Neutrophil (primary cell): ENCODE results near the gene PIEZO2.
"Not testable (repeated sequence)": the region's sequence is repeated elsewhere in the genome, so short reads cannot be mapped to it uniquely, and the experiment has no call there.

Experiments used
- H3K27ac ChIP-seq: fragments of 200-600 bp; sonication (generic); 2 replicates; pipeline ENCODE4 v1.5.1; 2016; ENCODE audit warnings: mild to moderate bottlenecking, moderate library complexity
- H3K27me3 ChIP-seq: fragments of 200-600 bp; sonication (generic); 2 replicates; pipeline ENCODE4 v1.6.0; 2016; ENCODE audit warnings: mild to moderate bottlenecking
- H3K36me3 ChIP-seq: fragments of 200-600 bp; sonication (generic); 2 replicates; pipeline ENCODE4 v1.5.1; 2017
- H3K4me1 ChIP-seq, 2 experiments: fragments of 200-600 bp in 1 of 2; sonication (generic) in 1 of 2; 1 replicate in 1 of 2; 2 replicates in 1 of 2; pipeline versions ENCODE4 v1.5.1 to v1.6.1; 2013 to 2016; ENCODE audit warnings: low read depth in 1 of 2, low read length in 1 of 2, mild to moderate bottlenecking in 1 of 2, moderate library complexity in 1 of 2; ENCODE audit not compliant: control insufficient read depth in 1 of 2, insufficient read depth in 1 of 2
- H3K4me3 ChIP-seq, 2 experiments: fragments of 200-600 bp in 1 of 2; sonication (generic) in 1 of 2; 1 replicate in 1 of 2; 2 replicates in 1 of 2; pipeline ENCODE4 v1.5.1; 2013 to 2016; ENCODE audit warnings: low read depth in 1 of 2, low read length in 1 of 2, mild to moderate bottlenecking in 1 of 2, moderate library complexity in 1 of 2
- H3K9me3 ChIP-seq: fragments of 200-600 bp; sonication (generic); 2 replicates; pipeline ENCODE4 v1.5.1; 2016
- TF ChIP-seq, protein P1 (sequence below): fragments of 200-600 bp; sonication (generic); IDR thresholded peaks from 2 replicates; pipeline ENCODE4 v1.5.1; 2016; ENCODE audit warnings: antibody characterized with exemption

The PIEZO2 gene

DNA sequence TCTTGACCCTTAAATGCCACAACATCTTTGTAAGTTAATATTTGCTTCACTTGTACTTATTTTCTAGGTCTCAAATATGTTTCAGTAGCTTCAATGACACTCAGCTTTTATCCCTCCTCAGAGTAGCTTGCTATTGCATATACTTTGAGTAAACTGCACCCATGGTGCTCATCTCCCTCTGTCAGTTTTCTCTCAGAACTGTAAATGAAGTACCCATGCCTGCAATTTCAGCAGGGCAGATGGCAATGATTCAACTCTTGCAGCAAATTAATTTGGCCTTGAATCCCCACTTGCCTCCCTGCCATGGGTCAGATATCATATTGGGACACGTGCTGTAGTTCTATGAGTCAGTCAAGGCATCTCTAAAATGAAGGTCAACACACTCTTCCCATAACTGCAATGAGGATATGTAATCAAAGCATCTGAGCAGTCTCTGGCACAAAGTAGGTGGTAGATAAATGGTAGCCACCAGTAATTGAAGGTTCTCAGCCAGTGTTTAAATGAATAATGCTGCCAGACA is 225.8 kb downstream of the PIEZO2 start:
- H3K9me3 ChIP-seq, result no peaks in the 10 kb centered on the region
- H3K4me3 ChIP-seq, result no peak overlapping the region
- peaks cover 0 to 4% of the 10 kb centered on the region in 2 experiments for H3K4me1 ChIP-seq
- TF ChIP-seq, protein P1, sequence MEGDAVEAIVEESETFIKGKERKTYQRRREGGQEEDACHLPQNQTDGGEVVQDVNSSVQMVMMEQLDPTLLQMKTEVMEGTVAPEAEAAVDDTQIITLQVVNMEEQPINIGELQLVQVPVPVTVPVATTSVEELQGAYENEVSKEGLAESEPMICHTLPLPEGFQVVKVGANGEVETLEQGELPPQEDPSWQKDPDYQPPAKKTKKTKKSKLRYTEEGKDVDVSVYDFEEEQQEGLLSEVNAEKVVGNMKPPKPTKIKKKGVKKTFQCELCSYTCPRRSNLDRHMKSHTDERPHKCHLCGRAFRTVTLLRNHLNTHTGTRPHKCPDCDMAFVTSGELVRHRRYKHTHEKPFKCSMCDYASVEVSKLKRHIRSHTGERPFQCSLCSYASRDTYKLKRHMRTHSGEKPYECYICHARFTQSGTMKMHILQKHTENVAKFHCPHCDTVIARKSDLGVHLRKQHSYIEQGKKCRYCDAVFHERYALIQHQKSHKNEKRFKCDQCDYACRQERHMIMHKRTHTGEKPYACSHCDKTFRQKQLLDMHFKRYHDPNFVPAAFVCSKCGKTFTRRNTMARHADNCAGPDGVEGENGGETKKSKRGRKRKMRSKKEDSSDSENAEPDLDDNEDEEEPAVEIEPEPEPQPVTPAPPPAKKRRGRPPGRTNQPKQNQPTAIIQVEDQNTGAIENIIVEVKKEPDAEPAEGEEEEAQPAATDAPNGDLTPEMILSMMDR, result no peak
- no peaks in the 10 kb centered on the region for H3K27me3 ChIP-seq
- H3K27ac ChIP-seq, result no peak overlapping the region
- no peaks in the 10 kb centered on the region for H3K36me3 ChIP-seq

DNA sequence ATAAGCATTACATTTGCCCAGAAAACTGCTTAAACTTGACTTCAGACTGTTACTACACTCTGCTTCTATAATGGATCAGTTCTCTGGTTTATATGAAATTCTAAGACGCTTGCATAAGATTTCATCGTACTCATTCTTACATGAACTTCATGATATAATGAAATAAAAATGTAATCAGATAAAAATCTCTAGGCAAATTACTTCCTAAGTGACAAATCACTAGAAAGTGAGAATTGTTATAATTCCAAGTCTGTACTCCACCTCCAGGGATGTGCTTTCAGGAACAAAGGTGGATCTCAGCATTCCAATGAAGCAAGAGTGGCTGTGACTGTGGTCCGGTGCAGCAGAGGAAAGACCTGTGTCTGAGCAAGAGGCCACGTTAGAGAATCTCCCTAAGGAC is 226.2 kb downstream of the PIEZO2 start:
- Histone ChIP-seq H3K4me3 (no peak overlapping the region), H3K4me1 (peaks cover 0 to 4% of the 10 kb centered on the region in 2 experiments), H3K27ac (no peak overlapping the region), H3K9me3 (no peaks in the 10 kb centered on the region), H3K36me3 (no peaks in the 10 kb centered on the region), H3K27me3 (no peaks in the 10 kb centered on the region)
- TF ChIP-seq, protein P1, result no peak

DNA sequence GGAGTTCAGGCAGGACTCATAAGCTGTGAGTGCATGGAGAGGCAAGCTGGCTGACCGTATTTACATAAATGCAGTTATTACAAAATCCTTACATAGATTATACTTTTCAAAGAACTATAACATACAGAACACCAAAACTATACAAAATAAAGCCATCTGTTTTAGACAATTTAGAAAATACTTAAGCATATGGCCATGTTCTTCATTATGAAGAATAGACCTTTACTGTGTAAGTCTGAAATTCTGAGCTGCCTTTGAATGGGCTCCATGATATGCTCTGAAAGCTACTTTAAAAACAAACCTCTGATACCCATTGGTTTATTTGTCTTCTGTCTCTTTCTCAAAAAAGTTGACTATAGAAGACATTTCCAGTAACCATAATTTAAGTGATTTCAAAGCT is 226.7 kb downstream of the PIEZO2 start:
- not testable (repeated sequence) for H3K9me3 ChIP-seq, H3K27me3 ChIP-seq, H3K36me3 ChIP-seq

DNA sequence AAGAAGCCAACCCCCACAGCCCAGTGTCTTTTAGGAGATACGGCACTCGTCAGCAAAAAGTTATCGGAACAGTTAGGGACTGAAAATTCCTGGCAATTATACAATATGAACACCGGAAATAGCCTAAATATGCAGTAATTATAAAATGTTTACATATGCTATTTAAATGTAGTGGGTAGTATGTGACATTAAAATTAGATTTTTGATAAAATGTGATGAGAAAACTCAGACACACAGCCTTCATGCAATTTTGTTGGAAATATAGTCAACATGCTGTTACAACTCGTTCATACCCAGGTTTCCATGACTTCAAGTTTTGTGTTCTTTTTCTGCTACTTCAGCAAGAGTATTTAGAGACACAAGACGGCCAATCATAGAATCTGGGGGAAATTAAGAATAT is 229.1 kb downstream of the PIEZO2 start:
- not testable (repeated sequence) for H3K36me3 ChIP-seq, H3K9me3 ChIP-seq, H3K4me3 ChIP-seq, H3K4me1 ChIP-seq, H3K27me3 ChIP-seq, H3K27ac ChIP-seq

More for the DNA sequence above, 226.7 kb downstream of the PIEZO2 start:
- H3K4me1 ChIP-seq, H3K4me3 ChIP-seq, H3K27ac ChIP-seq: not testable (repeated sequence)

DNA sequence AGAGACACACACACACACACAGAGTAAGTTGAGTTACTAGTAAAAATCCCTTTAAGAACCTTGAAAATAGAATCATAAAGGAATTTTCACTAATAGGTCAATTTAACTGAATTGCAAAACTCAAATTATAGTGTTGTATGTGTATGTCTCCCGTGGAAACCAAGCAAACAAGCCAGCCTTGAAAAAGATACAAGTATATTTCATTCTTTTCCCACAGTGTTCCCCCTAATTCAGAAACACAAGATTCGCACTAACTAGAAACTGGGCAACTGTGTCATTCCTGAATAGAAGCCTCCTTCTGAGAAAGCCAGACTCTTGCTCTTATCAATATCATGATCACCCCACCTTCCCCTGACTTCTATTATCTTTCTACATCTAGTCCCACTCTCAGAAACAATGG is 229.5 kb downstream of the PIEZO2 start:
- H3K9me3 ChIP-seq, result no peaks in the 10 kb centered on the region
- H3K4me3 ChIP-seq, result no peak overlapping the region
- H3K27me3 ChIP-seq, result no peaks in the 10 kb centered on the region
- peaks cover 0 to 6% of the 10 kb centered on the region in 2 experiments for H3K4me1 ChIP-seq
- no peak overlapping the region for H3K27ac ChIP-seq
- TF ChIP-seq, protein P1, result no peak
- no peaks in the 10 kb centered on the region for H3K36me3 ChIP-seq

DNA sequence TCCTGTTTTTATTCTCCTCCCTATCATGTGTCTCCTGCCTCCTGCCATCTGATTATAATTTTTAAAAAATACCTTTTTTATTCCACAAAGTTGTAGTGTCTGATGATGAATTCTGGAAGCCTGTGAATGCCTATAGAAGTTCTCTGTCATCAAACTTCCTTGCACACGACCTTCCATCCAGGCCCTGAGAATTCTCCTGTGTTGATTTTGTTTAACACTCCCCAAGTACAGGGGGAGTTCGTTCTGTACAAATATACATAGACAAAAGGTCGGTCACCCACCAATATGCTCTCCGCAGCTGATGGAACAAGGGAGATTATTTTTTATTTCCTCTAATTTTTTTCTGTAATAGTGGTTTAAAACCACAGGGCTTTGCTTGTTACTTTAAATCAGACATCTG is 232.5 kb downstream of the PIEZO2 start:
- H3K4me1 ChIP-seq, result peaks cover 0 to 6% of the 10 kb centered on the region in 2 experiments
- H3K27me3 ChIP-seq, result no peaks in the 10 kb centered on the region
- H3K36me3 ChIP-seq, result no peaks in the 10 kb centered on the region
- H3K9me3 ChIP-seq, result no peaks in the 10 kb centered on the region
- no peak overlapping the region for H3K27ac ChIP-seq
- no peak overlapping the region for H3K4me3 ChIP-seq
- TF ChIP-seq, protein P1, result no peak

DNA sequence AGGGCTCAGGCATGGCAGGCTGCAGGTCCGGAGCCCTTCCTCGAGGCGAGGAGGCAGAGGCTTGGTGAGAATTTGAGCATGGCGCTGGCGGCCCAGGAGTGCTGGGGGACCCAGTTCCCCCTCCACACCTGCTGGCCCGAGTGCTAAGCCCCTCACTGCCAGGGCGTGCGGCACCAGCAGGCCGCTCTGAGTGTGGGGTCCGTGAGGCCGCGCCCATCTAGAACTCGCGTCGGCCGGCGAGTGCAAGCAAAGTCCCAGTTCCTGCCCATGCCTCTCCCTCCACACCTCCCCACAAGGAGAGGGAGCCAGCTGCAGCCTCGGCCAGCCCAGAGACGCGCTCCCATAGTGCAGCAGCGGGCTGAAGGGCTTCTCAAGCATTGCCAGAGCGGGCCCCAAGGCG is 233.0 kb downstream of the PIEZO2 start:
- no peak overlapping the region for H3K27ac ChIP-seq
- peaks cover 0 to 6% of the 10 kb centered on the region in 2 experiments for H3K4me1 ChIP-seq
- no peak overlapping the region for H3K4me3 ChIP-seq
- TF ChIP-seq, protein P1, result no peak
- no peaks in the 10 kb centered on the region for H3K27me3 ChIP-seq
- no peaks in the 10 kb centered on the region for H3K36me3 ChIP-seq
- no peaks in the 10 kb centered on the region for H3K9me3 ChIP-seq

DNA sequence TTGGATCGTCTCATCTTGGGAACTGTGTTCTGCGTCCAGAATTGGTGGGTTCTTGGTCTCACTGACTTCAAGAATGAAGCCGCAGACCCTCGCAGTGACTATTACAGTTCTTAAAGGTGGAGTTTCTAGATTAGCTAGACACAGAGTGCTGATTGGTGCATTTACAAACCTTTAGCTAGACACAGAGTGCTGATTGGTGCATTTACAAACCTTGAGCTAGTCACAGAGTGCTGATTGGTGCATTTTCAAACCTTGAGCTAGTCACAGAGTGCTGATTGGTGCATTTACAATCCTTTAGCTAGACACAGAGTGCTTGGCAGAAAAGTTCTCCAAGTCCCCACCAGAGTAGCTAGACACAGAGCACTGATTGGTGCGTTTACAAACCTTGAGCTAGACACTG is 233.6 kb downstream of the PIEZO2 start:
- H3K27me3 ChIP-seq, H3K9me3 ChIP-seq, H3K4me1 ChIP-seq, H3K36me3 ChIP-seq, H3K27ac ChIP-seq, H3K4me3 ChIP-seq: not testable (repeated sequence)

DNA sequence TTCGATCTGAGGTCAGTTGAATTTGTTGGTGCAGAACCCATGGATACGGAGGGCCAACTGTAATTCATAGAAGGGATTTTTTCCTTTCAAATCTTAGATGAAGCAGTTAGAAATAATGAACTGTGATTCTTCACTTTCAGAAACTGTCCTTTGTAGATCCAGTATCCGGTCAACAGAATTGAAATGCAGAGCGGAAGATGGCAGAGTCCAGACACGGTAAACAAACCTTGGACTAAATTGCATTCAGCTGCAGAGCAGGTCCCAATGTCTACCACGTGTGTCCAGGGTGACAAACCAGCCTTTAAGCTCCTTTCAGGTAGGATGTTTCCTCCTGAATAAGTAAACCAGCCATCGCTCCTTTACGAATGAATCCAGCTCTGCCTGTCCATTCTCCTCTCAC is 234.8 kb downstream of the PIEZO2 start:
- not testable (repeated sequence) for H3K9me3 ChIP-seq, H3K4me1 ChIP-seq, H3K36me3 ChIP-seq, H3K27ac ChIP-seq, H3K4me3 ChIP-seq, H3K27me3 ChIP-seq
